Prostate gland (tissue), 2 donors: ENCODE results near the gene STK39. TPM values are rescaled to one million over a fixed set of nuclear protein-coding genes. Genes with fewer than 3 reads are reported as not detected.

Experiments
- DNase-seq: peaks from one replicate; pipeline ENCODE4 v3.0.0-alpha.2; 2019; ENCODE audit warnings: low spot score
- H3K27ac ChIP-seq, 2 donors: fragments of 200-600 bp; sonication (generic); 2 replicates each; pipeline ENCODE4 v1.5.1; 2017 to 2019
- H3K27me3 ChIP-seq: fragments of 200-600 bp; sonication (generic); replicated peaks from 2 replicates; pipeline ENCODE4 v1.5.1; 2019; ENCODE audit not compliant: insufficient read depth
- H3K36me3 ChIP-seq, 2 donors: fragments of 200-600 bp; sonication (generic); 1 replicate in 1 of 2; 2 replicates in 1 of 2; pipeline versions ENCODE4 v1.5.1 to v1.8.1; 2017 to 2019
- H3K4me1 ChIP-seq: fragments of 200-600 bp; sonication (generic); replicated peaks from 2 replicates; pipeline ENCODE4 v1.5.1; 2019
- H3K4me3 ChIP-seq, 2 donors: fragments of 200-600 bp; sonication (generic); 2 replicates each; pipeline ENCODE4 v1.5.1; 2017 to 2019
- H3K9me3 ChIP-seq: fragments of 200-600 bp; sonication (generic); 2 replicates; pipeline ENCODE4 v1.5.1; 2017
- CTCF ChIP-seq, 4 experiments: fragments of 200-600 bp in 2 of 4; fragments of 450-650 bp in 2 of 4; sonication (generic) in 2 of 4; IDR thresholded peaks; 1 replicate in 3 of 4; 2 replicates in 1 of 4; pipeline ENCODE4 v1.5.1; 2016 to 2019; ENCODE audit warnings: antibody characterized with exemption in 4 of 4, mild to moderate bottlenecking in 2 of 4, moderate library complexity in 2 of 4
- POLR2A ChIP-seq: fragments of 450-650 bp; IDR thresholded peaks from one replicate; pipeline ENCODE4 v1.6.1; 2016; ENCODE audit warnings: antibody characterized with exemption, mild to moderate bottlenecking
- POLR2AphosphoS5 ChIP-seq: sonication (generic); formaldehyde crosslinking; IDR thresholded peaks from one replicate; pipeline ENCODE4 v1.6.1; 2017; ENCODE audit warnings: antibody characterized with exemption
- whole genome bisulfite sequencing: methylation state at CpG from one replicate; pipeline ENCODE4 v1.1.5; 2018; 5-methylcytosine and 5-hydroxymethylcytosine counted together
- intact Hi-C: fragments of 100-400 bp; cut with DNase I; formaldehyde crosslinking; loops from one replicate; pipeline ENCODE4 v1.14.2; 2022
- total RNA-seq, 2 donors: library from RNA; depleted of rRNA; stranded (reverse); fragments of >200 nt; gene quantifications; one replicate each; pipeline ENCODE4 v1.1.0, GENCODE V29; 2016

Gene STK39
- total RNA-seq, 2 donors from 2014 or later = 32.2 to 54.7 TPM

- Histone ChIP-seq H3K27me3 (no peaks in the 10 kb centered on the region), H3K9me3 (no peaks in the 10 kb centered on the region), H3K36me3 (no peaks in the 10 kb centered on the region), H3K27ac (no peak overlapping the region), H3K4me3 (no peak overlapping the region), H3K4me1 (no peaks in the 10 kb centered on the region)
- TF ChIP-seq POLR2A (no peak), POLR2AphosphoS5 (no peak), CTCF (IDR thresholded peaks at IDR 0.05) (no peak)
- 65% methylated on average over 5 of the region's 5 CpGs for WGBS
- DNase-seq = no peak
- intact Hi-C loops = no loop called here
Observed at GRCh38 chr2:167981945-167982344, 265.4 kb downstream of the STK39 start.

- H3K4me3 ChIP-seq = no peak overlapping the region
- no peak for DNase-seq
- H3K36me3 ChIP-seq = no peaks in the 10 kb centered on the region
- 79% methylated on average over 4 of the region's 4 CpGs for WGBS
- intact Hi-C loops = no loop called here
- TF ChIP-seq CTCF (IDR thresholded peaks at IDR 0.05) (no peak), POLR2AphosphoS5 (no peak), POLR2A (no peak)
- H3K4me1 ChIP-seq = no peaks in the 10 kb centered on the region
- H3K9me3 ChIP-seq = no peaks in the 10 kb centered on the region
- H3K27me3 ChIP-seq = no peaks in the 10 kb centered on the region
- no peak overlapping the region for H3K27ac ChIP-seq
Observed at GRCh38 chr2:167980439-167980838, 267.0 kb downstream of the STK39 start.

GRCh38 chr2:167972746-167973145, 274.6 kb downstream of the STK39 start:
- intact Hi-C loops = no loop called here
- Histone ChIP-seq H3K4me3 (no peak overlapping the region), H3K27me3 (no peaks in the 10 kb centered on the region), H3K9me3 (no peaks in the 10 kb centered on the region), H3K36me3 (no peaks in the 10 kb centered on the region), H3K27ac (no peak overlapping the region), H3K4me1 (no peaks in the 10 kb centered on the region)
- DNase-seq = no peak
- TF ChIP-seq POLR2AphosphoS5 (no peak), CTCF (IDR thresholded peaks at IDR 0.05) (no peak), POLR2A (no peak)

- Histone ChIP-seq H3K36me3 (no peaks in the 10 kb centered on the region), H3K4me1 (no peaks in the 10 kb centered on the region), H3K27me3 (no peaks in the 10 kb centered on the region), H3K27ac (no peak overlapping the region), H3K4me3 (no peak overlapping the region), H3K9me3 (no peaks in the 10 kb centered on the region)
- TF ChIP-seq POLR2A = no peak
- TF ChIP-seq POLR2AphosphoS5 = no peak
- 40% methylated on average over 1 of the region's 1 CpG for WGBS
- DNase-seq = no peak
- intact Hi-C loops = no loop called here
Observed at GRCh38 chr2:167972020-167972419, 275.4 kb downstream of the STK39 start.

- Histone ChIP-seq H3K27ac (no peak overlapping the region), H3K4me3 (no peak overlapping the region), H3K4me1 (no peaks in the 10 kb centered on the region), H3K36me3 (no peaks in the 10 kb centered on the region), H3K9me3 (no peaks in the 10 kb centered on the region), H3K27me3 (no peaks in the 10 kb centered on the region)
- intact Hi-C loops = no loop called here
- 65% methylated on average over 9 of the region's 9 CpGs for WGBS
- no peak for TF ChIP-seq POLR2A
- TF ChIP-seq POLR2AphosphoS5 = no peak
- TF ChIP-seq CTCF (IDR thresholded peaks at IDR 0.05) = no peak
- DNase-seq = no peak
Observed at GRCh38 chr2:167966937-167967913, 280.2 kb downstream of the STK39 start.
